GM12864 (cell line): ENCODE measurements around the gene TRERF1.

Source experiments
- DNase-seq: peaks from one replicate; pipeline ENCODE4 v3.0.0-alpha.2; 2011; ENCODE audit warnings: low read depth
- H3K4me3 ChIP-seq: 2 replicates; pipeline ENCODE4 v1.5.1; 2011; ENCODE audit warnings: mild to moderate bottlenecking, low read depth, low read length, control low read depth
- CTCF ChIP-seq: IDR thresholded peaks from 2 replicates; pipeline ENCODE4 v1.5.1; 2011; ENCODE audit warnings: low read depth, mild to moderate bottlenecking, moderate library complexity, low read length, control low read depth, inconsistent platforms; ENCODE audit errors: missing control alignments

Gene TRERF1

GRCh38 chr6:42236682-42237473 lies 214.8 kb downstream of the TRERF1 start:
- TF ChIP-seq CTCF, result no peak
- no peak for DNase-seq
- H3K4me3 ChIP-seq, result no peak overlapping the region

DNA sequence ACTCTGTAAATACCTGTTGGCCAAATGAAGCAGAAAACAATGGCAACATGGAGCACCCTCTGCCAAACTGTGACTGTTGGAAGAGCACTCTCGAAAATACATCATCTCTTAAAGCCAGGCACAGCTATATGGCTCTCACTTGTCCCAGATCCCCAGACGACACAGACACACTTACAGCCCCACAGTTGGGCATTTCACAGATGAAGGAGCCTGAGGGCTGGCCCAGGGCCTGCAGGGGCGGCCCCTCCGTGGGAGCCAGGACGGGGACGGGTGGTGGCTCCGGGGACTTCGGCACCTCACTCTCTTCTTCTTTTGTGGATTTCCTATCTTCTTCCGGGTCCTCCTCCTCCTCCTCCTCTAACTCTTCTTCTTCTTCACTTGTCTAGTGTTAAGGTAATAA lies 215.7 kb downstream of the TRERF1 start:
- H3K4me3 ChIP-seq, result no peak overlapping the region
- no peak for TF ChIP-seq CTCF
- no peak for DNase-seq

- no peak for DNase-seq
- TF ChIP-seq CTCF, result no peak
- no peak overlapping the region for H3K4me3 ChIP-seq
These were observed 219.7 kb downstream of the TRERF1 start for GRCh38 chr6:42232035-42232434.

- TF ChIP-seq CTCF, result peak; percentile 34
- no peak overlapping the region for H3K4me3 ChIP-seq
- no peak for DNase-seq
These were observed 221.1 kb downstream of the TRERF1 start for GRCh38 chr6:42230345-42231321.

GRCh38 chr6:42229506-42230119 lies 222.1 kb downstream of the TRERF1 start:
- DNase-seq, result no peak

More at GRCh38 chr6:42229506-42230119, 222.1 kb downstream of the TRERF1 start:
- no peak overlapping the region for H3K4me3 ChIP-seq
- TF ChIP-seq CTCF, result no peak
